ENCODE measurements around the gene GCNA. TPM values are rescaled to one million over a fixed set of nuclear protein-coding genes. Genes with fewer than 3 reads are reported as not detected.
A peak's percentile ranks its signal among the peaks of the same experiment; 100 is the strongest.

The GCNA gene
- total RNA-seq, 2 experiments from 2014 or later, result 2.1 to 4.2 TPM

DNA sequence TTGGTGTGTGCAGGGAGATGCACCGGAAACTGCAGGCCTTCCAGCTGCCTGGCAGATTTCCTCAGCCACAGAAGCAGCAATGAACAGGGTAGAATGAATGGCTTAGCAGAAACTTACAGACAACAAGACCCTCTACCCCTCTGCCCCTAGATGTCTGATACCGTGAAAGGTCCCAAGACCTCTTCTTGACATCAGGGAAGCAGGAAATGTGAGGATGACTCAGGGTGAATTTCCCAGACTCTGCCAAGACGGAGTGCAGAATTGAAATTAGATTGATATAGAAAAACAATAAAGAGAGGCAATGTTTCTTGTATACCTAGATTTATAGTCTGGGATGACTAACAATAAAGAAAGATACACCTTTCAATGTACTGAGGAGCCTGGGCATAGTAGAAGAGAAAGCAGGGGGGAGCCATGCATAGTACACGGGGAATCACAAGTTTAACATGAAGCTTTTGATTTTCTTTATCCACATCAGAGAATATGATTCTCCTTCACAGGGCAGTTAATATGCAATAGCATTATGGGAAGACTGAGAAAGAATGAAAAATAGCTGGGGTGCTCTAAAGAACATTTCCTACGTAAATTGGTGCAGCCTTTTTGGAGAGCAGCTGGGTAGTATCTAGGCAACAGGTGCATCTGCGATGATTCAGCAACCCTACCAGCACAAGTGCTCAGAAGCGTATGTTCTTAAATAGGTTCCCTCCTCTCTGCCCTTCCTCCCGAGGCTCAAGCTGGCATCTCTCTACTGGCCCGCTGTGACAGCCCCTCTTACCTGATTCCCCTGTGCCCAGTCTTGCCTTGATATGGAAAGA is 58.4 kb downstream of the GCNA start:
- ChIA-PET CTCF (ENCODE audit: unreplicated experiment) (interaction anchor here (0.7 kb wide), 1 partner anchor 9 kb away, joined by 3 read pairs; no protein-coding TSS in a partner anchor), POLR2A (interaction anchor here (0.7 kb wide), 1 partner anchor 12 kb away, joined by 3 read pairs; no protein-coding TSS in a partner anchor)
- Histone ChIP-seq H3K4me3 (ENCODE audit: low read depth, low read length, poor library complexity, severe bottlenecking) (peak overlapping the region; percentile 2), H3K9me3 (ENCODE audit: low read length) (no peaks in the 10 kb centered on the region), H3K79me2 (ENCODE audit: insufficient read depth, low read depth, low read length) (no peaks in the 10 kb centered on the region), H3K36me3 (ENCODE audit: insufficient read depth, low read length) (no peaks in the 10 kb centered on the region), H4K20me1 (ENCODE audit: insufficient read depth, low read length) (no peaks in the 10 kb centered on the region), H3K27ac (ENCODE audit: low read depth, low read length, poor library complexity, severe bottlenecking) (peak overlapping the region; percentile 24), H2AFZ (ENCODE audit: low read length) (peak overlapping the region; percentile 91), H3K4me2 (ENCODE audit: low read length) (peak overlapping the region; percentile 66), H3K9me2 (ENCODE audit: insufficient read depth, low read length) (no peaks in the 10 kb centered on the region), H3K4me1 (ENCODE audit: insufficient read depth, low read length, poor library complexity, severe bottlenecking) (peaks cover 25% of the 10 kb centered on the region)
- no TSS peak for BruUV-seq (replicated peaks)
- TF ChIP-seq, protein P1, sequence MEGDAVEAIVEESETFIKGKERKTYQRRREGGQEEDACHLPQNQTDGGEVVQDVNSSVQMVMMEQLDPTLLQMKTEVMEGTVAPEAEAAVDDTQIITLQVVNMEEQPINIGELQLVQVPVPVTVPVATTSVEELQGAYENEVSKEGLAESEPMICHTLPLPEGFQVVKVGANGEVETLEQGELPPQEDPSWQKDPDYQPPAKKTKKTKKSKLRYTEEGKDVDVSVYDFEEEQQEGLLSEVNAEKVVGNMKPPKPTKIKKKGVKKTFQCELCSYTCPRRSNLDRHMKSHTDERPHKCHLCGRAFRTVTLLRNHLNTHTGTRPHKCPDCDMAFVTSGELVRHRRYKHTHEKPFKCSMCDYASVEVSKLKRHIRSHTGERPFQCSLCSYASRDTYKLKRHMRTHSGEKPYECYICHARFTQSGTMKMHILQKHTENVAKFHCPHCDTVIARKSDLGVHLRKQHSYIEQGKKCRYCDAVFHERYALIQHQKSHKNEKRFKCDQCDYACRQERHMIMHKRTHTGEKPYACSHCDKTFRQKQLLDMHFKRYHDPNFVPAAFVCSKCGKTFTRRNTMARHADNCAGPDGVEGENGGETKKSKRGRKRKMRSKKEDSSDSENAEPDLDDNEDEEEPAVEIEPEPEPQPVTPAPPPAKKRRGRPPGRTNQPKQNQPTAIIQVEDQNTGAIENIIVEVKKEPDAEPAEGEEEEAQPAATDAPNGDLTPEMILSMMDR (conservative IDR thresholded peaks at IDR 0.05; ENCODE audit: low read length), result no peak
- TF ChIP-seq EZH2phosphoT487 (IDR thresholded peaks at IDR 0.05; ENCODE audit: borderline replicate concordance, low read depth, low read length), result no peak
- intact Hi-C loops (cut with micrococcal nuclease; ENCODE audit: unreplicated experiment), result no loop called here
- peak; percentile 64 for DNase-seq (ENCODE audit: low spot score)

DNA sequence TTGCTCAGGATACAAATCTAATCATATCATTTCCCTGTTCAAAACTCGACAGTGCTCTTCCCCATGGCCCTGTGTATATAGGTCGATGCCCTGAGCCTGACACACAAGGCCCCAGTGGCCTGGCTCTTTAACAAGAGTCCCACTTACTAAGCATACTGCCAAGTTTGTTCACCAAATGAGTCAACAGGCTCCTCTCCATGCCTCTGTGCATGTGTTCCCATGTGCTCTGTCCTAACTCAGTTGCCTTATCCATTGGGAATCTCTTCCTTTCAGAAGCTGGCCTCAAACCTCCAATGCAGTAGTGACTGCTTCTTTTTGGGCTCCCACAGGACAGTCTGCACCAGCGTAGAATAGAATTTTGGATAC is 59.0 kb downstream of the GCNA start:
- peak overlapping the region; percentile 24 for H3K27ac ChIP-seq (ENCODE audit: low read depth, low read length, poor library complexity, severe bottlenecking)
- no peaks in the 10 kb centered on the region for H4K20me1 ChIP-seq (ENCODE audit: insufficient read depth, low read length)
- H3K79me2 ChIP-seq (ENCODE audit: insufficient read depth, low read depth, low read length), result no peaks in the 10 kb centered on the region
- CTCF ChIA-PET (ENCODE audit: unreplicated experiment), result interaction anchor here (0.7 kb wide), 1 partner anchor 10 kb away, joined by 3 read pairs; no protein-coding TSS in a partner anchor
- no peak for TF ChIP-seq EZH2phosphoT487 (IDR thresholded peaks at IDR 0.05; ENCODE audit: borderline replicate concordance, low read depth, low read length)
- TF ChIP-seq, protein P1 (conservative IDR thresholded peaks at IDR 0.05; ENCODE audit: low read length), result no peak
- intact Hi-C loops (cut with micrococcal nuclease; ENCODE audit: unreplicated experiment), result no loop called here
- POLR2A ChIA-PET, result no interaction called here
- no TSS peak for BruUV-seq (replicated peaks)
- H3K9me3 ChIP-seq (ENCODE audit: low read length), result no peaks in the 10 kb centered on the region
- peak overlapping the region; percentile 66 for H3K4me2 ChIP-seq (ENCODE audit: low read length)
- H3K36me3 ChIP-seq (ENCODE audit: insufficient read depth, low read length), result no peaks in the 10 kb centered on the region
- peaks cover 25% of the 10 kb centered on the region for H3K4me1 ChIP-seq (ENCODE audit: insufficient read depth, low read length, poor library complexity, severe bottlenecking)
- H2AFZ ChIP-seq (ENCODE audit: low read length), result peak overlapping the region; percentile 91
- peak overlapping the region; percentile 2 for H3K4me3 ChIP-seq (ENCODE audit: low read depth, low read length, poor library complexity, severe bottlenecking)
- no peaks in the 10 kb centered on the region for H3K9me2 ChIP-seq (ENCODE audit: insufficient read depth, low read length)
- no peak for DNase-seq (ENCODE audit: low spot score)

DNA sequence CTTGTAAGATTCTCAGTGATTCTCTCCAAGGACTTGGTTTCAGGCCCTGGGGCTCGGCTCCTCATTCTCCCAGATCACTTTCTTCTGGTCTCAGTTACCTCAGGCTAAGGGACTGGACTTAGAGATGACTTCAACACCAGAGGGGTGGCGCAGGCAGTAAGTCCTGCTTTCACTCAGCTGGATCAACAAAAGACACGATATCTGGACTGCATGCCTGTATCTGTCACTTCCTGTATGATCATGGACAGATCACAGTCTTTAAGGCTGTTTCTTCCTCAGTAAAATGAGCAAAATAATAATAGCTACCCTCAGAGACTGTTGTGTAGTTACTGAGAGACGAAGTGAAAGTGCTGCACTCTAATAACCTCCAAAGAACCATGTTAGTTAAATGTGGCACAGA is 59.6 kb downstream of the GCNA start:
- no peaks in the 10 kb centered on the region for H3K79me2 ChIP-seq (ENCODE audit: insufficient read depth, low read depth, low read length)
- CTCF ChIA-PET (ENCODE audit: unreplicated experiment), result no interaction called here
- intact Hi-C loops (cut with micrococcal nuclease; ENCODE audit: unreplicated experiment), result no loop called here

More for the DNA sequence above, 59.6 kb downstream of the GCNA start:
- Histone ChIP-seq H3K36me3 (ENCODE audit: insufficient read depth, low read length) (no peaks in the 10 kb centered on the region), H3K9me3 (ENCODE audit: low read length) (no peaks in the 10 kb centered on the region), H3K9me2 (ENCODE audit: insufficient read depth, low read length) (no peaks in the 10 kb centered on the region), H3K4me2 (ENCODE audit: low read length) (peak overlapping the region; percentile 66), H4K20me1 (ENCODE audit: insufficient read depth, low read length) (no peaks in the 10 kb centered on the region), H3K4me3 (ENCODE audit: low read depth, low read length, poor library complexity, severe bottlenecking) (peak overlapping the region; percentile 29), H3K4me1 (ENCODE audit: insufficient read depth, low read length, poor library complexity, severe bottlenecking) (peaks cover 25% of the 10 kb centered on the region), H3K27ac (ENCODE audit: low read depth, low read length, poor library complexity, severe bottlenecking) (peak overlapping the region; percentile 39), H2AFZ (ENCODE audit: low read length) (peak overlapping the region; percentile 91)
- TF ChIP-seq, protein P1 (conservative IDR thresholded peaks at IDR 0.05; ENCODE audit: low read length), result no peak
- TF ChIP-seq EZH2phosphoT487 (IDR thresholded peaks at IDR 0.05; ENCODE audit: borderline replicate concordance, low read depth, low read length), result no peak
- peak; percentile 24 for DNase-seq (ENCODE audit: low spot score)
- POLR2A ChIA-PET, result no interaction called here
- BruUV-seq (replicated peaks), result no TSS peak
